Adrenal gland (tissue), 5 donors: ENCODE data around the gene KCNIP1.

ENCODE experiments used
- CTCF ChIP-seq, 6 experiments: fragments of 450-650 bp in 4 of 6; fragments of 200-600 bp in 2 of 6; sonication (generic) in 1 of 6; IDR thresholded peaks; 1 replicate in 5 of 6; 2 replicates in 1 of 6; pipeline versions ENCODE4 v1.5.1 to v1.8.0; 2016 to 2021; ENCODE audit warnings: antibody characterized with exemption in 6 of 6, mild to moderate bottlenecking in 2 of 6, moderate library complexity in 1 of 6
- POLR2A ChIP-seq, 2 donors: fragments of 450-650 bp; IDR thresholded peaks; one replicate each; pipeline ENCODE4 v1.6.1; 2017; ENCODE audit warnings: antibody characterized with exemption in 2 of 2, mild to moderate bottlenecking in 2 of 2, moderate library complexity in 1 of 2
- donor health status: DM: no; HTN: no; CAD: no.

GRCh38 chr5:170560938-170561337, 57.1 kb downstream of the KCNIP1 start:
- no peak for TF ChIP-seq CTCF (IDR thresholded peaks at IDR 0.05)
- no peak for TF ChIP-seq POLR2A (IDR thresholded peaks at IDR 0.05)
